K562 (cell line): ENCODE results near the gene FDX1. TPM values are rescaled to one million over a fixed set of nuclear protein-coding genes. Genes with fewer than 3 reads are reported as not detected.

Experiments used
- BCOR ChIP-seq: fragments of 450-650 bp; IDR thresholded peaks from 2 replicates; pipeline ENCODE4 v1.6.1; 2016
- ELF2 ChIP-seq: fragments of 250-450 bp; sonication (Bioruptor Pico); IDR thresholded peaks from 2 replicates; pipeline ENCODE4 v1.5.0; 2021; ENCODE audit warnings: mild to moderate bottlenecking
- EWSR1 ChIP-seq: fragments of 450-650 bp; IDR thresholded peaks from 2 replicates; pipeline ENCODE4 v1.6.1; 2018; ENCODE audit warnings: borderline replicate concordance, mild to moderate bottlenecking, low read depth, moderate library complexity; ENCODE audit not compliant: partially characterized antibody
- GATA2 ChIP-seq: sonication (generic); formaldehyde crosslinking; IDR thresholded peaks from 2 replicates; pipeline ENCODE4 v1.4.0; 2020; ENCODE audit warnings: mild to moderate bottlenecking, missing genetic modification reagents
- HNRNPL ChIP-seq: fragments of 200-400 bp; formaldehyde crosslinking; IDR thresholded peaks from 2 replicates; pipeline ENCODE4 v1.6.1; 2017; ENCODE audit warnings: low read depth, mild to moderate bottlenecking, low read length
- KAT2B ChIP-seq: IDR thresholded peaks from one replicate; pipeline ENCODE4 v1.6.1; 2012; ENCODE audit warnings: low read depth, mild to moderate bottlenecking, control low read depth, inconsistent platforms, low read length, moderate library complexity
- MCM7 ChIP-seq, 2 experiments: fragments of 450-650 bp; IDR thresholded peaks; 2 replicates each; pipeline ENCODE4 v1.6.1; 2016 to 2018
- MLLT1 ChIP-seq, 2 experiments: fragments of 450-650 bp; IDR thresholded peaks; 2 replicates each; pipeline ENCODE4 v1.6.1; 2016
- MYBL2 ChIP-seq, 2 experiments: fragments of 450-650 bp in 1 of 2; sonication (generic) in 1 of 2; formaldehyde crosslinking in 1 of 2; IDR thresholded peaks; 2 replicates each; pipeline versions ENCODE4 v1.6.1 to v1.8.1; 2017 to 2022; ENCODE audit warnings: borderline replicate concordance in 1 of 2, inconsistent platforms in 1 of 2, low read depth in 1 of 2, mild to moderate bottlenecking in 1 of 2, missing genetic modification reagents in 1 of 2, moderate library complexity in 1 of 2
- NCOA2 ChIP-seq, 2 experiments: fragments of 450-650 bp; IDR thresholded peaks; 2 replicates each; pipeline ENCODE4 v1.6.1; 2018; ENCODE audit warnings: mild to moderate bottlenecking in 2 of 2, moderate library complexity in 1 of 2; ENCODE audit not compliant: partially characterized antibody in 2 of 2
- NR2F6 ChIP-seq: fragments of 450-650 bp; formaldehyde crosslinking; IDR thresholded peaks from 2 replicates; pipeline ENCODE4 v1.4.0; 2020; ENCODE audit warnings: mild to moderate bottlenecking
- NUFIP1 ChIP-seq: fragments of 450-650 bp; IDR thresholded peaks from 2 replicates; pipeline ENCODE4 v1.6.1; 2018; ENCODE audit not compliant: partially characterized antibody
- PHF21A ChIP-seq: fragments of 450-650 bp; IDR thresholded peaks from 2 replicates; pipeline ENCODE4 v1.6.1; 2017; ENCODE audit warnings: low read depth, borderline replicate concordance
- RBBP5 ChIP-seq: fragments of 200-600 bp; sonication (generic); IDR thresholded peaks from 2 replicates; pipeline ENCODE4 v1.6.1; 2012; ENCODE audit warnings: borderline replicate concordance, mild to moderate bottlenecking, low read length, control low read depth, inconsistent platforms; ENCODE audit not compliant: insufficient read depth, poor library complexity, severe bottlenecking
- TEAD1 ChIP-seq, 2 experiments: fragments of 450-650 bp in 1 of 2; sonication (generic) in 1 of 2; formaldehyde crosslinking; IDR thresholded peaks; 2 replicates each; pipeline versions ENCODE4 v1.4.0 to v1.8.0; 2020 to 2022; ENCODE audit warnings: mild to moderate bottlenecking in 2 of 2, missing genetic modification reagents in 1 of 2
- ZNF124 ChIP-seq: sonication (generic); formaldehyde crosslinking; IDR thresholded peaks from 2 replicates; pipeline ENCODE4 v1.8.1; 2022; ENCODE audit warnings: missing genetic modification reagents
- ZNF75A ChIP-seq: fragments of 450-650 bp; formaldehyde crosslinking; IDR thresholded peaks from 2 replicates; pipeline ENCODE4 v1.4.0; 2020; ENCODE audit warnings: mild to moderate bottlenecking
- polyA plus RNA-seq, 8 experiments: library from polyadenylated mRNA; depleted of rRNA in 4 of 8; stranded (reverse) in 5 of 8; unstranded in 3 of 8; fragments of >200 nt; fragmentation: Nextera tagmentation in 2 of 8; fragmentation: Illumina TruSeq in 1 of 8; extraction: Ambion mirVana in 2 of 8; extraction: Trizol in 1 of 8; gene quantifications; 2 replicates each; pipeline versions ENCODE4 v1.2.1 to v1.2.3, GENCODE V29; 2011 to 2014; ENCODE audit warnings: inconsistent platforms in 1 of 8, missing spikeins in 1 of 8
- total RNA-seq, 7 experiments: library from RNA; depleted of rRNA in 6 of 7; stranded (reverse); fragments of >200 nt in 6 of 7; fragmentation: Illumina TruSeq in 2 of 7; extraction: Trizol in 2 of 7; gene quantifications; 2 replicates each; pipeline versions ENCODE4 v1.2.1 to v1.2.3, GENCODE V29; 2011 to 2021; ENCODE audit warnings: low replicate concordance in 1 of 7
- TF ChIP-seq, protein P1 (sequence below): fragments of 250-450 bp; sonication (Bioruptor Pico); IDR thresholded peaks from 2 replicates; pipeline ENCODE4 v1.4.0; 2020; ENCODE audit warnings: mild to moderate bottlenecking
- TF ChIP-seq, protein P2 (sequence below): fragments of 450-650 bp; IDR thresholded peaks from 2 replicates; pipeline ENCODE4 v1.6.1; 2017; ENCODE audit warnings: antibody characterized with exemption, mild to moderate bottlenecking
- TF ChIP-seq, protein P3 (sequence below): fragments of 450-650 bp; IDR thresholded peaks from 2 replicates; pipeline ENCODE4 v1.6.1; 2014; ENCODE audit warnings: low read depth, mild to moderate bottlenecking, moderate library complexity, borderline replicate concordance

Gene FDX1
- total and polyA plus RNA-seq, 9 of the 15 experiments (the other 6 are each of a cell fraction or from before 2014, with no cell fraction given) = 6.4 to 14.3 (median 11.4) TPM

GRCh38 chr11:110429731-110430266, at the start of gene FDX1 (continued):
- no peak for TF ChIP-seq KAT2B
- TF ChIP-seq PHF21A = no peak
- TF ChIP-seq NCOA2 (IDR thresholded peaks at IDR 0.05; ENCODE audit: partially characterized antibody in 2 of 2) = no peak
- TF ChIP-seq HNRNPL = no peak
- peak in 1 of 2 experiments; percentile 57; a peak in 1 of 4 replicates for TF ChIP-seq TEAD1 (CRISPR knock-in tag; IDR thresholded peaks at IDR 0.05)
- TF ChIP-seq GATA2 (CRISPR knock-in tag) = no peak
- no peak for TF ChIP-seq BCOR
- TF ChIP-seq NUFIP1 = no peak
- peak; percentile 87 for TF ChIP-seq RBBP5
- no peak for TF ChIP-seq MCM7 (IDR thresholded peaks at IDR 0.05)
- peak; percentile 79 for TF ChIP-seq ELF2
- no peak for TF ChIP-seq NR2F6 (CRISPR knock-in tag)
- TF ChIP-seq ZNF124 (CRISPR knock-in tag) = no peak
- TF ChIP-seq, protein P1, sequence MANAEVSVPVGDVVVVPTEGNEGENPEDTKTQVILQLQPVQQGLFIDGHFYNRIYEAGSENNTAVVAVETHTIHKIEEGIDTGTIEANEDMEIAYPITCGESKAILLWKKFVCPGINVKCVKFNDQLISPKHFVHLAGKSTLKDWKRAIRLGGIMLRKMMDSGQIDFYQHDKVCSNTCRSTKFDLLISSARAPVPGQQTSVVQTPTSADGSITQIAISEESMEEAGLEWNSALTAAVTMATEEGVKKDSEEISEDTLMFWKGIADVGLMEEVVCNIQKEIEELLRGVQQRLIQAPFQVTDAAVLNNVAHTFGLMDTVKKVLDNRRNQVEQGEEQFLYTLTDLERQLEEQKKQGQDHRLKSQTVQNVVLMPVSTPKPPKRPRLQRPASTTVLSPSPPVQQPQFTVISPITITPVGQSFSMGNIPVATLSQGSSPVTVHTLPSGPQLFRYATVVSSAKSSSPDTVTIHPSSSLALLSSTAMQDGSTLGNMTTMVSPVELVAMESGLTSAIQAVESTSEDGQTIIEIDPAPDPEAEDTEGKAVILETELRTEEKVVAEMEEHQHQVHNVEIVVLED (CRISPR knock-in tag) = peak; percentile 74
- TF ChIP-seq EWSR1 = no peak
- TF ChIP-seq ZNF75A (CRISPR knock-in tag) = no peak
- no peak for TF ChIP-seq MLLT1 (IDR thresholded peaks at IDR 0.05)
- no peak for TF ChIP-seq MYBL2 (IDR thresholded peaks at IDR 0.05; ENCODE audit: low read depth)
- TF ChIP-seq MYBL2 (CRISPR knock-in tag; IDR thresholded peaks at IDR 0.05; ENCODE audit: borderline replicate concordance) = no peak
- TF ChIP-seq, protein P2, sequence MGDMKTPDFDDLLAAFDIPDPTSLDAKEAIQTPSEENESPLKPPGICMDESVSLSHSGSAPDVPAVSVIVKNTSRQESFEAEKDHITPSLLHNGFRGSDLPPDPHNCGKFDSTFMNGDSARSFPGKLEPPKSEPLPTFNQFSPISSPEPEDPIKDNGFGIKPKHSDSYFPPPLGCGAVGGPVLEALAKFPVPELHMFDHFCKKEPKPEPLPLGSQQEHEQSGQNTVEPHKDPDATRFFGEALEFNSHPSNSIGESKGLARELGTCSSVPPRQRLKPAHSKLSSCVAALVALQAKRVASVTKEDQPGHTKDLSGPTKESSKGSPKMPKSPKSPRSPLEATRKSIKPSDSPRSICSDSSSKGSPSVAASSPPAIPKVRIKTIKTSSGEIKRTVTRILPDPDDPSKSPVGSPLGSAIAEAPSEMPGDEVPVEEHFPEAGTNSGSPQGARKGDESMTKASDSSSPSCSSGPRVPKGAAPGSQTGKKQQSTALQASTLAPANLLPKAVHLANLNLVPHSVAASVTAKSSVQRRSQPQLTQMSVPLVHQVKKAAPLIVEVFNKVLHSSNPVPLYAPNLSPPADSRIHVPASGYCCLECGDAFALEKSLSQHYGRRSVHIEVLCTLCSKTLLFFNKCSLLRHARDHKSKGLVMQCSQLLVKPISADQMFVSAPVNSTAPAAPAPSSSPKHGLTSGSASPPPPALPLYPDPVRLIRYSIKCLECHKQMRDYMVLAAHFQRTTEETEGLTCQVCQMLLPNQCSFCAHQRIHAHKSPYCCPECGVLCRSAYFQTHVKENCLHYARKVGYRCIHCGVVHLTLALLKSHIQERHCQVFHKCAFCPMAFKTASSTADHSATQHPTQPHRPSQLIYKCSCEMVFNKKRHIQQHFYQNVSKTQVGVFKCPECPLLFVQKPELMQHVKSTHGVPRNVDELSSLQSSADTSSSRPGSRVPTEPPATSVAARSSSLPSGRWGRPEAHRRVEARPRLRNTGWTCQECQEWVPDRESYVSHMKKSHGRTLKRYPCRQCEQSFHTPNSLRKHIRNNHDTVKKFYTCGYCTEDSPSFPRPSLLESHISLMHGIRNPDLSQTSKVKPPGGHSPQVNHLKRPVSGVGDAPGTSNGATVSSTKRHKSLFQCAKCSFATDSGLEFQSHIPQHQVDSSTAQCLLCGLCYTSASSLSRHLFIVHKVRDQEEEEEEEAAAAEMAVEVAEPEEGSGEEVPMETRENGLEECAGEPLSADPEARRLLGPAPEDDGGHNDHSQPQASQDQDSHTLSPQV = peak; percentile 82
- TF ChIP-seq, protein P3, sequence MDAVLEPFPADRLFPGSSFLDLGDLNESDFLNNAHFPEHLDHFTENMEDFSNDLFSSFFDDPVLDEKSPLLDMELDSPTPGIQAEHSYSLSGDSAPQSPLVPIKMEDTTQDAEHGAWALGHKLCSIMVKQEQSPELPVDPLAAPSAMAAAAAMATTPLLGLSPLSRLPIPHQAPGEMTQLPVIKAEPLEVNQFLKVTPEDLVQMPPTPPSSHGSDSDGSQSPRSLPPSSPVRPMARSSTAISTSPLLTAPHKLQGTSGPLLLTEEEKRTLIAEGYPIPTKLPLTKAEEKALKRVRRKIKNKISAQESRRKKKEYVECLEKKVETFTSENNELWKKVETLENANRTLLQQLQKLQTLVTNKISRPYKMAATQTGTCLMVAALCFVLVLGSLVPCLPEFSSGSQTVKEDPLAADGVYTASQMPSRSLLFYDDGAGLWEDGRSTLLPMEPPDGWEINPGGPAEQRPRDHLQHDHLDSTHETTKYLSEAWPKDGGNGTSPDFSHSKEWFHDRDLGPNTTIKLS = no peak
